Measurements from ENCODE around the gene STT3A.
A peak's percentile ranks its signal among the peaks of the same experiment; 100 is the strongest.

STT3A gene

DNA sequence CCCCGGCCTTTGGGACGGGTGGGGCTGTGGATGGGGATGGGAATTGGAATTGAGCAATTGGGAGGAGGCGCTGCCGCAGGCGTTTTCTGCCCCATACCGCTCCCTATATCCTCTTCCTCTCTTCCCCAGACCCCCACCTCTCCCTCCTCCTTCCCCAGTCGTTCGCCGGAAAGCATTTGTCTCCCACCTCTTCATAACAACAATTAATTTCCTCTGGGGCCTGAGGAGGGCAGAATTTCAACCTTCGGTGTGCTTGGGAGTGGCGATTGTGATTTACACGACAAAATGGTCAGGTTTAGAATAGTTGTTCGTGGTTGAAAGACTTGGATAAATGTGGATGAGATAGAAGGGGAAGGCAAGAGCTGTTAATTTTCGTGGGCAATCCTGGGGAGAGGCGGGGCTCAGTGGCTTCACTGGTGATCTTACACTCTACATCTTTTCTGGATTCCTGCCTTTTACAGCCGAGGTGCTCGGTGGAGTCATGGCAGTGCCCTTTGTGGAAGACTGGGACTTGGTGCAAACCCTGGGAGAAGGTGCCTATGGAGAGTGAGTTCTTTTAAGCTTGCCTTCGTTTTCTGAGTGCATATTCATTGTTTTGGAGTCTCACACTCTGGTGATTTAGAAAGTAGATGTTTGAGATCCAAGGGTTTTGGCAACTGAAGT lies 33.8 kb downstream of the STT3A start:
- TF ChIP-seq, protein P1, sequence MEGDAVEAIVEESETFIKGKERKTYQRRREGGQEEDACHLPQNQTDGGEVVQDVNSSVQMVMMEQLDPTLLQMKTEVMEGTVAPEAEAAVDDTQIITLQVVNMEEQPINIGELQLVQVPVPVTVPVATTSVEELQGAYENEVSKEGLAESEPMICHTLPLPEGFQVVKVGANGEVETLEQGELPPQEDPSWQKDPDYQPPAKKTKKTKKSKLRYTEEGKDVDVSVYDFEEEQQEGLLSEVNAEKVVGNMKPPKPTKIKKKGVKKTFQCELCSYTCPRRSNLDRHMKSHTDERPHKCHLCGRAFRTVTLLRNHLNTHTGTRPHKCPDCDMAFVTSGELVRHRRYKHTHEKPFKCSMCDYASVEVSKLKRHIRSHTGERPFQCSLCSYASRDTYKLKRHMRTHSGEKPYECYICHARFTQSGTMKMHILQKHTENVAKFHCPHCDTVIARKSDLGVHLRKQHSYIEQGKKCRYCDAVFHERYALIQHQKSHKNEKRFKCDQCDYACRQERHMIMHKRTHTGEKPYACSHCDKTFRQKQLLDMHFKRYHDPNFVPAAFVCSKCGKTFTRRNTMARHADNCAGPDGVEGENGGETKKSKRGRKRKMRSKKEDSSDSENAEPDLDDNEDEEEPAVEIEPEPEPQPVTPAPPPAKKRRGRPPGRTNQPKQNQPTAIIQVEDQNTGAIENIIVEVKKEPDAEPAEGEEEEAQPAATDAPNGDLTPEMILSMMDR (IDR thresholded peaks at IDR 0.05; ENCODE audit: insufficient read depth, low read length) = no peak
- no peak for TF ChIP-seq GABPA (IDR thresholded peaks at IDR 0.05; ENCODE audit: low read depth)
- TF ChIP-seq, protein P2, sequence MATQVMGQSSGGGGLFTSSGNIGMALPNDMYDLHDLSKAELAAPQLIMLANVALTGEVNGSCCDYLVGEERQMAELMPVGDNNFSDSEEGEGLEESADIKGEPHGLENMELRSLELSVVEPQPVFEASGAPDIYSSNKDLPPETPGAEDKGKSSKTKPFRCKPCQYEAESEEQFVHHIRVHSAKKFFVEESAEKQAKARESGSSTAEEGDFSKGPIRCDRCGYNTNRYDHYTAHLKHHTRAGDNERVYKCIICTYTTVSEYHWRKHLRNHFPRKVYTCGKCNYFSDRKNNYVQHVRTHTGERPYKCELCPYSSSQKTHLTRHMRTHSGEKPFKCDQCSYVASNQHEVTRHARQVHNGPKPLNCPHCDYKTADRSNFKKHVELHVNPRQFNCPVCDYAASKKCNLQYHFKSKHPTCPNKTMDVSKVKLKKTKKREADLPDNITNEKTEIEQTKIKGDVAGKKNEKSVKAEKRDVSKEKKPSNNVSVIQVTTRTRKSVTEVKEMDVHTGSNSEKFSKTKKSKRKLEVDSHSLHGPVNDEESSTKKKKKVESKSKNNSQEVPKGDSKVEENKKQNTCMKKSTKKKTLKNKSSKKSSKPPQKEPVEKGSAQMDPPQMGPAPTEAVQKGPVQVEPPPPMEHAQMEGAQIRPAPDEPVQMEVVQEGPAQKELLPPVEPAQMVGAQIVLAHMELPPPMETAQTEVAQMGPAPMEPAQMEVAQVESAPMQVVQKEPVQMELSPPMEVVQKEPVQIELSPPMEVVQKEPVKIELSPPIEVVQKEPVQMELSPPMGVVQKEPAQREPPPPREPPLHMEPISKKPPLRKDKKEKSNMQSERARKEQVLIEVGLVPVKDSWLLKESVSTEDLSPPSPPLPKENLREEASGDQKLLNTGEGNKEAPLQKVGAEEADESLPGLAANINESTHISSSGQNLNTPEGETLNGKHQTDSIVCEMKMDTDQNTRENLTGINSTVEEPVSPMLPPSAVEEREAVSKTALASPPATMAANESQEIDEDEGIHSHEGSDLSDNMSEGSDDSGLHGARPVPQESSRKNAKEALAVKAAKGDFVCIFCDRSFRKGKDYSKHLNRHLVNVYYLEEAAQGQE (IDR thresholded peaks at IDR 0.05; ENCODE audit: insufficient replicate concordance, low read depth) = no peak
- no peak for TF ChIP-seq SPI1 (IDR thresholded peaks at IDR 0.05; ENCODE audit: borderline replicate concordance, low read depth)
- no peak for TF ChIP-seq POLR2AphosphoS5 (IDR thresholded peaks at IDR 0.05; ENCODE audit: low read depth)
- H3K4me3 ChIP-seq (replicated peaks; ENCODE audit: insufficient read depth, low read length) = peak overlapping the region; percentile 93
- peak; percentile 48 to 64 for DNase-seq (ENCODE audit: low read depth in 1 of 2, low spot score in 1 of 2)
- H3K27ac ChIP-seq (replicated peaks) = peak overlapping the region; percentile 85
- no peaks in the 10 kb centered on the region for H3K27me3 ChIP-seq (ENCODE audit: insufficient read depth, poor library complexity, severe bottlenecking)

DNA sequence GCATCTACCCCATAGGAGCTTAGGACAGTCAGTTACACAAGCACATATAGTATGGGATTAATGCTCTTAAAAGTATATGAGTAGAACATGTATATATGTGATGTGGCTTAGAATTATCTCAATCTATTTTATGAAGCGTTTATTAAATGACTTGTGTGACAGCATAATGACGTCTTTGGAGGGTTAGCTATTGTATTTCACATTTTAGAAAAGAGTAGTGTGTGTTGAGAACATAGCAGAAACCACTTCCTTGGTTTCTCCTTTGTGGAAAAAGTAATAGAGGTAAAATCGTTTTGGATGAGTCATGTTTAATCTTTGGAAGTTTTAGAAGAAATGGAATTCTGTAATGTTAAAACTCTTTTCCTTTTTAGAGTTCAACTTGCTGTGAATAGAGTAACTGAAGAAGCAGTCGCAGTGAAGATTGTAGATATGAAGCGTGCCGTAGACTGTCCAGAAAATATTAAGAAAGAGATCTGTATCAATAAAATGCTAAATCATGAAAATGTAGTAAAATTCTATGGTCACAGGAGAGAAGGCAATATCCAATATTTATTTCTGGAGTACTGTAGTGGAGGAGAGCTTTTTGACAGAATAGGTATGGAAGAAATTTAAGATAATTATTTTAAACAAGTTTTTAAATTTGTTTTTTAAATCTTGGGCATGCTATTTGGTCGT lies 34.7 kb downstream of the STT3A start:
- Histone ChIP-seq H3K4me3 (replicated peaks; ENCODE audit: insufficient read depth, low read length) (peak overlapping the region; percentile 93), H3K27me3 (ENCODE audit: insufficient read depth, poor library complexity, severe bottlenecking) (no peaks in the 10 kb centered on the region), H3K27ac (replicated peaks) (no peak overlapping the region; the same call in 1 of the 2 replicates)
- no peak for TF ChIP-seq POLR2AphosphoS5 (IDR thresholded peaks at IDR 0.05; ENCODE audit: low read depth)
- TF ChIP-seq, protein P1 (IDR thresholded peaks at IDR 0.05; ENCODE audit: insufficient read depth, low read length) = no peak
- no peak for DNase-seq (ENCODE audit: low read depth in 1 of 2, low spot score in 1 of 2)

DNA sequence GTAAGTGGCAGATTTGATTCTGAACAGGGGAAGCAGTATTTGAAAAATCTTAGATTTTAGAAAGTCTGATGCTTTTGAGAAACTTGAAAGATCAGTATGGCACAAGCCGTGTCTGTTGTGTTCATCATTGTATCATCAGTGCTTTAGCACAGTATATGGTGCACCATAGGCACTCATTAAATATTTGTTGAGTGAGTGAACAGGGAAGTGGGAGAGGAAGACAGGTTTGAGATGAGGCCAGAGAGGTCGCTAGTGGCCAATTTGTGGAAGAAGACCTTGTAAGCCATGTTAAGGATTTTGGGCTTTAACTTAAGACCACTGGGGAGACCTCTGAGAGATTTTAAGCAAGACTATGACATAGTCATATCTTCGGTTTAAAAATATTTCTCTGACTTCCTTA lies 45.2 kb downstream of the STT3A start:
- DNase-seq (ENCODE audit: low read depth in 1 of 2, low spot score in 1 of 2) = no peak
- H3K27ac ChIP-seq (replicated peaks) = no peak overlapping the region
- H3K4me3 ChIP-seq (replicated peaks; ENCODE audit: insufficient read depth, low read length) = no peak overlapping the region
- TF ChIP-seq GABPA (IDR thresholded peaks at IDR 0.05; ENCODE audit: low read depth) (no peak), POLR2AphosphoS5 (IDR thresholded peaks at IDR 0.05; ENCODE audit: low read depth) (no peak), SPI1 (IDR thresholded peaks at IDR 0.05; ENCODE audit: borderline replicate concordance, low read depth) (no peak)
- TF ChIP-seq, protein P2 (IDR thresholded peaks at IDR 0.05; ENCODE audit: insufficient replicate concordance, low read depth) = no peak
- TF ChIP-seq, protein P1 (IDR thresholded peaks at IDR 0.05; ENCODE audit: insufficient read depth, low read length) = no peak
- no peaks in the 10 kb centered on the region for H3K27me3 ChIP-seq (ENCODE audit: insufficient read depth, poor library complexity, severe bottlenecking)
